MV-4-11 (cell line): ENCODE data around the gene NR4A2.
"Not testable (repeated sequence)": the region's sequence is repeated elsewhere in the genome, so short reads cannot be mapped to it uniquely, and the experiment has no call there.

ENCODE experiments used
- DNase-seq: peaks from one replicate; lab custom pipeline; 2025; lab: John Stamatoyannopoulos, UW

NR4A2 gene

DNA sequence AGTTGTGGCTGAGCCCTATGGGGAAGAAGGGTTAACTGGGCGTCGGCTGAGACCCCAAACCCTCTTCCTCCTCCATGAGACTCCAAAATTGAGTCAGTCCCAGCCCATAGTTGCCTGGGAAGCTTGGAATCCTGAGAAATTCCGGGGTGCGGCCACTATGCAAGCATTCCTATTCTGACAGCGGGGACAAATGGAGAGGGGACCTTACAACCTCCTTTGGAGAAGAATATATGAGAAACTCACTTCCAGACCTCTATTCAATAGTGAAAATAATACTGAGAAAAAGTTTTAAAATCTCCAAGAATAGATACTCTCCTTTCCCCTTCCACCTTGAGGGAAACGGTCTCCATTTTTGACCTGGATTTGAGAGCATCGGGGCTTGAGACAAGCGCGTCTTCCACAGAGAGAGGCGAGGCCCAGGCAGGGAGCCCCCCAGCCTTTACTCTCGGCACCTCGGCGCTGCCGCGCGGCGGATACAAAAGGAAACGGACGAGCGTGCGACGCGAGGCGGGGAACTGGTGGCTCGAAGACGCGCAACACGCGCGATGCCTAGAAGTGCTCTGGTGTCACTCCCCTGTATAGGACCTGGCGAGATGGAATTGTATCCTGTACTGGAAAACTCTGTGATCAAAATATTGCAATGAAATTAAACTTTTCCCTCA lies 11.1 kb downstream of the NR4A2 start:
- DNase-seq = no peak

DNA sequence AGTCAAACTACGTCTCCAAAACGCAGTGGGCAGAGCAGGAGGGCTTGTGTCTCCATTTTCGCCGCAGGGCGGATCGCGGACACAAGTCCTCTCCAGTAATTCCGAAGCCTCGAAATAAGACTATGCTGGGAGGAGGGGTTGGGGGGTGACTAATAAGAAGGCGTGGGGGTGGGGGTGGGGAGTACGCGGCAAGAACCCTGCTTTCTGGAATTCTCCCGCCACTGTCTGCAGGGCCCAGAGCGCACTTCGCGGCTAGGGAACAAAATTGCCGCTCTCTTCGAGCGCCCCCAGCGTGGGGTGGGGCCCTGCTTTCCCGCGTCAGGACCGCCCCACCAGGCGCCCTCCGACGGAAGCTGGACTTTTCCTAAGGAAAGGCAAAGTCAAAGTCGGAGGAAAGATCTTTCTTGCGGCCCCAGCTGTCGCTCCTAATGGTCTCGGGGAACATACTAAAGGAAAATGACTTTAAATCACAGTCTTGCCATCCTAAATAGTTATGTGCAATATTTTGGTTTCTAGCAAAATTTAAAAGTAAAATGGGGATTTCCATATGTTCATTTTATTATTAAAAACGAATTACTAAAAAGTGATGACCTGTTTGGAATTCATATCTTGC lies 11.9 kb downstream of the NR4A2 start:
- no peak for DNase-seq

DNA sequence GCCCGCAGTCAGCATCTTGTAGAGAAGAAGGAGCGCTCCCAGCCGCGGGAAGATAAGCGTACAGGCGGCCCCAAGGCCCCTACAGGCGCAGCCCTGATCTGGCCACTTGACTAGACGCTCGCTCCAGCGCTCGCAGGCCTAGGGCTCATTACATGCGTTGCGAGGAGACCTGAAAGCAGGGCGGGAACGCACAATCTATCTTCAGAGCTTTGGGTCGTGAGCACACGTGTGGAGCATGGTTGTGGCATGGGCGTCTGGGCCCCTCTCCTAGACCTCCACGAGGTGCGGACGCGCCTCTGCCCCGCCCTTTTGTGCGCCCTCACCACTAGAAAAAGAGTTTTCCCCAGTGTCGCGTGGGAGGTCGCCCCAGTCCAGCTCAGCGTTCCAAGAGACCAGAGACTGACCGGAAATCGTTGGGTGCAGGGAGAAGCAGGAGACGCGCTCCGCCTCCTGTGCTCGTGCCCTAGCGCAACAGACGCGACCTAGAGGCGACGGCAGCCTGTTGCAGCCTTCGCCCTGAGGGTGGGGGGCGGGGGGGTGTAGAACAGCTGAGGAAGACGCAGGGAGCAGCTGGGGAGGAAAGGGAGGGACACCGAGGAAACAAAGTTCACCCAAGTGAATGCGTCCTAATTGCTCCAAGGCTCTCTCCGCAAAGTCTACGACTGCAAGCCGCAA lies 12.6 kb downstream of the NR4A2 start:
- DNase-seq = no peak

DNA sequence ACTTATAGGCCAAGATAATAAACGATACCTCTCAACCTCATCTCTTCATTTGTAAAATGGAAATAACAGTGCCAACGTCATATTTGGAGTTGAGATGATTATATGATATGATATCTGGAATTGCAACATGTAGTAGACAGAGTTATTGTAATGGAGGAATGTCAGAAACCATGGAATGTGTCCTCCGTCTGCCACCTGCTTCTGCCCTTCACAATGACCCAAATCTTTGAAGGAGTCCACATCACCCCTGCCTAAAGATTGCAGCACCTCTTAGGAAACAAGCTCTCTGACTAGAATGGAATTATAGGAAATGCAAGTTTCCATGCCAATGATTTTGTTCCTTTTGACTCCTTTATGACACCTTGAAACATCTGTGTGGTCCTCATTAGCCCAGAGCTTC lies 14.9 kb downstream of the NR4A2 start:
- DNase-seq = no peak

- DNase-seq = no peak
These were observed 20.5 kb downstream of the NR4A2 start for GRCh38 chr2:156311976-156312375.

DNA sequence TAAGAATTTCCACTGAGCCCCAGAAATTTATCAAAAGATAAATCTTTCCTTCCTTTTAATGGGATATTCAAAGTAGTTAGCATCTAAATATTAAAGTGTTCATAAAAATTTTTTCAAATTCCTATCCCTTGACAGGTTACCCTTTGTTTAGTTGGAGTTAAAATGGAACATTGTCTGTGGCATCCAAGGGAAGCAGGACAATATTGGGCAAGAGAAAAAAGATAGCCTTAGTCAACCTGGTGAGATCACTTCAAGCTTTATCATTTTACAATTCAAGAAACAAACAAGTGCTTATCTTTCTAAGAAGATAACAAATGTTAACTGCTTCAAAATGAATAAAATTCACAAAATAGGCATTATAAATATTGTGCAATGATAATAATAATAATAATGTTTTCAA lies 21.7 kb downstream of the NR4A2 start:
- DNase-seq = no peak

- DNase-seq = no peak
These were observed 22.6 kb downstream of the NR4A2 start for GRCh38 chr2:156309917-156310316.

- no peak for DNase-seq
These were observed 23.4 kb downstream of the NR4A2 start for GRCh38 chr2:156309167-156309566.

- no peak for DNase-seq
These were observed 25.7 kb downstream of the NR4A2 start for GRCh38 chr2:156306821-156307220.

- DNase-seq = no peak
These were observed 27.4 kb downstream of the NR4A2 start for GRCh38 chr2:156305121-156305520.

DNA sequence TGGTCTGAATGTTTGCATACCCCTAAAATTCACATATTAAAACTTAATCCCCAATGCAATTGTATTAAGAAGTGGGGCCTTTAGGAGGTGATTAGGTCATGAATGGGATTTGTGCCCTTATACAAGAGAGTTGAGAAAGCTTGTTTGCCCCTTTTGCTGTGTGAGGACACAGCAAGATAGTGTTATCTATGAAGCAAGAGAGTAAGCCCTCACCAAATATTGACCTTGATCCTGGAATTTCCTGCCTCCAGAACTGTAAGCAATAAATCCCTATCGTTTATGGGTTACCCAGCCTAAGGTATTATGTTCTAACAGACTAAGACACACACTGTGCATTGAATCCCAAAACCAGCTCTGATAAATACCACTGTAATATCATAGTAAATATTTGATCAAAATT lies 32.2 kb downstream of the NR4A2 start:
- DNase-seq = no peak

DNA sequence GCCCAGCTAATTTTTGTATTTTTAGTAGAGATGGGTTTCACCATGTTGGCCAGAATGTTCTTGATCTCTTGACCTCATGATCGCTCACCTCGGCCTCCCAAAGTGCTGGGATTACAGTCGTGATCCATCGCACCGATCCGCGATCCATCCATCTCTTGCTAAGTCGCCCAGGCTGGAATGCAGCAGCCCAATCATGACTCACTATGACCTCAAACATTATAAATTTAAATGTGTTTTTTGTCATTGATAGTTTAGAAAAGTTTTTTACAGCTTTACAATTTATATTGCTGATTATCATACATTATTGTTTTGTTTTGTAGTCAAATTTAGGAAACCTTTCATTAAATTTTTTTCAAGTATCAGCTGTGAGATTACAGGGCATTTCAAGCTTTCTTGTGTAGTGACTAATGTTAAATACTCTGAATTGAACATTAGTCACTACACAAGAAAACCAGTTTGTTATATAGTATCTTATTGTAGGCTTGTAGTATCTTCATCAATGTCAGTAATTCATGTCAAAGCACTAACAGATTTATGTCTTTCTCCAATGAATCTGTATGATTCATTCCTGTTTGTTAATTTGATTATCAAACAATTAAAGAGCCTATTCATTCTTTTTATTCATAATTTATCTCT lies 37.5 kb downstream of the NR4A2 start:
- no peak for DNase-seq

- not testable (repeated sequence) for DNase-seq
These were observed 39.1 kb downstream of the NR4A2 start for GRCh38 chr2:156293382-156293781.

GRCh38 chr2:156279446-156280150 lies 52.9 kb downstream of the NR4A2 start:
- no peak for DNase-seq
